SU-DHL-6 (cell line): ENCODE results near the gene SCNM1.

ENCODE experiments used
- H2AFZ ChIP-seq: fragments of 200-600 bp; sonication (generic); 2 replicates; pipeline ENCODE4 v1.6.1; 2014; ENCODE audit warnings: low read depth, mild to moderate bottlenecking, moderate library complexity, mixed read lengths, antibody characterized with exemption, low read length; ENCODE audit not compliant: severe bottlenecking
- H3F3A ChIP-seq: fragments of 200-600 bp; shearing (Covaris generic); 2 replicates; pipeline ENCODE4 v1.6.0; 2016; ENCODE audit warnings: antibody characterized with exemption, mild to moderate bottlenecking; ENCODE audit not compliant: insufficient read depth
- H3K27ac ChIP-seq: fragments of 200-600 bp; sonication (generic); 2 replicates; pipeline ENCODE4 v1.5.1; 2016; ENCODE audit warnings: low read depth, mild to moderate bottlenecking, low read length, moderate library complexity, mixed read lengths
- H3K27me3 ChIP-seq: fragments of 200-600 bp; sonication (generic), shearing (Covaris generic); 2 replicates; pipeline ENCODE4 v1.6.0; 2014; ENCODE audit warnings: mild to moderate bottlenecking, low read length
- H3K36me3 ChIP-seq: fragments of 200-600 bp; sonication (generic); 2 replicates; pipeline ENCODE4 v1.6.1; 2014; ENCODE audit warnings: mild to moderate bottlenecking, low read length, mixed read lengths
- H3K4me2 ChIP-seq: fragments of 300-600, 200-600 bp; shearing (Covaris generic), sonication (generic); 2 replicates; pipeline ENCODE4 v1.6.0; 2014; ENCODE audit warnings: low read length, low read depth, mild to moderate bottlenecking; ENCODE audit not compliant: poor library complexity, severe bottlenecking
- H3K4me3 ChIP-seq: fragments of 200-600 bp; sonication (generic); 2 replicates; pipeline ENCODE4 v1.5.1; 2014; ENCODE audit warnings: antibody characterized with exemption, low read length, mild to moderate bottlenecking, mixed read lengths; ENCODE audit not compliant: insufficient read depth, poor library complexity, severe bottlenecking
- H3K79me2 ChIP-seq: fragments of 200-600 bp; sonication (generic); 2 replicates; pipeline ENCODE4 v1.6.1; 2014; ENCODE audit warnings: mild to moderate bottlenecking, low read length, moderate library complexity; ENCODE audit not compliant: insufficient read depth
- H3K9ac ChIP-seq: fragments of 200-600 bp; sonication (generic); 2 replicates; pipeline ENCODE4 v1.7.0; 2014; ENCODE audit warnings: mild to moderate bottlenecking, low read length
- H3K9me2 ChIP-seq: fragments of 200-600 bp; sonication (generic); replicated peaks from 2 replicates; pipeline ENCODE4 v1.6.1; 2014; ENCODE audit warnings: low read length; ENCODE audit not compliant: insufficient read depth
- H3K9me3 ChIP-seq: fragments of 200-600 bp; sonication (generic); 2 replicates; pipeline ENCODE4 v1.6.1; 2014; ENCODE audit warnings: low read length, mixed read lengths; ENCODE audit not compliant: insufficient read depth
- H4K20me1 ChIP-seq: fragments of 200-600 bp; sonication (generic); 2 replicates; pipeline ENCODE4 v1.6.1; 2014; ENCODE audit warnings: low read depth, mild to moderate bottlenecking, antibody characterized with exemption, low read length, moderate library complexity, mixed read lengths
- CTCF ChIP-seq: fragments of 200-600 bp; sonication (generic); IDR thresholded peaks from one replicate; pipeline ENCODE4 v1.5.1; 2017; ENCODE audit warnings: antibody characterized with exemption, mild to moderate bottlenecking, low read length, moderate library complexity; ENCODE audit not compliant: insufficient read depth, poor library complexity, severe bottlenecking
- EZH2phosphoT487 ChIP-seq: fragments of 200-600 bp; sonication (generic), shearing (Covaris generic); conservative IDR thresholded peaks from 2 replicates; pipeline ENCODE4 v1.6.1; 2018; ENCODE audit warnings: mild to moderate bottlenecking, antibody characterized with exemption, low read length, moderate library complexity, mixed read lengths

SCNM1 gene

GRCh38 chr1:151158326-151158725 is 7.6 kb upstream of the SCNM1 start:
- H3K9me3 ChIP-seq: no peaks in the 10 kb centered on the region
- H3K79me2 ChIP-seq: no peaks in the 10 kb centered on the region
- H3F3A ChIP-seq: 0 out of 2 replicates have a peak, but pooled peaks cover 5% of the 10 kb centered on the region
- no peak overlapping the region for H3K4me3 ChIP-seq
- TF ChIP-seq CTCF (no peak), EZH2phosphoT487 (no peak)
- H3K4me2 ChIP-seq: no peak overlapping the region
- no peak overlapping the region for H3K27ac ChIP-seq
- H3K36me3 ChIP-seq: no peaks in the 10 kb centered on the region
- no peak overlapping the region for H3K9ac ChIP-seq
- no peaks in the 10 kb centered on the region for H3K9me2 ChIP-seq
- H4K20me1 ChIP-seq: no peaks in the 10 kb centered on the region
- H3K27me3 ChIP-seq: no peaks in the 10 kb centered on the region
- no peak overlapping the region for H2AFZ ChIP-seq

DNA sequence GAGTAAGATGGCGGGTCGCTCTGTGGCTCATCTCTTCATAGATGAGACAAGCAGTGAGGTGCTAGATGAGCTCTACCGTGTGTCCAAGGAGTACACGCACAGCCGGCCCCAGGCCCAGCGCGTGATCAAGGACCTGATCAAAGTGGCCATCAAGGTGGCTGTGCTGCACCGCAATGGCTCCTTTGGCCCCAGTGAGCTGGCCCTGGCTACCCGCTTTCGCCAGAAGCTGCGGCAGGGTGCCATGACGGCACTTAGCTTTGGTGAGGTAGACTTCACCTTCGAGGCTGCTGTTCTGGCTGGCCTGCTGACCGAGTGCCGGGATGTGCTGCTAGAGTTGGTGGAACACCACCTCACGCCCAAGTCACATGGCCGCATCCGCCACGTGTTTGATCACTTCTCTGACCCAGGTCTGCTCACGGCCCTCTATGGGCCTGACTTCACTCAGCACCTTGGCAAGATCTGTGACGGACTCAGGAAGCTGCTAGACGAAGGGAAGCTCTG is 7.1 kb upstream of the SCNM1 start:
- Histone ChIP-seq H4K20me1 (no peaks in the 10 kb centered on the region), H3K27ac (no peak overlapping the region), H3K9me3 (no peaks in the 10 kb centered on the region), H2AFZ (no peak overlapping the region), H3K9me2 (no peaks in the 10 kb centered on the region), H3K27me3 (no peaks in the 10 kb centered on the region), H3K4me2 (no peak overlapping the region), H3K4me3 (no peak overlapping the region), H3K36me3 (no peaks in the 10 kb centered on the region), H3K79me2 (no peaks in the 10 kb centered on the region), H3K9ac (no peak overlapping the region), H3F3A (0 out of 2 replicates have a peak, but pooled peaks cover 5% of the 10 kb centered on the region)
- TF ChIP-seq CTCF (no peak), EZH2phosphoT487 (no peak)

- no peak overlapping the region for H2AFZ ChIP-seq
- no peak overlapping the region for H3K4me3 ChIP-seq
- H3K27ac ChIP-seq: no peak overlapping the region
- no peaks in the 10 kb centered on the region for H4K20me1 ChIP-seq
- H3K4me2 ChIP-seq: no peak overlapping the region
- no peaks in the 10 kb centered on the region for H3K36me3 ChIP-seq
- H3K9me2 ChIP-seq: no peaks in the 10 kb centered on the region
- no peaks in the 10 kb centered on the region for H3K79me2 ChIP-seq
- no peaks in the 10 kb centered on the region for H3K27me3 ChIP-seq
- TF ChIP-seq EZH2phosphoT487 (no peak), CTCF (no peak)
- no peaks in the 10 kb centered on the region for H3K9me3 ChIP-seq
- 0 out of 2 replicates have a peak, but pooled peaks cover 5% of the 10 kb centered on the region for H3F3A ChIP-seq
- no peak overlapping the region for H3K9ac ChIP-seq
These were observed 6.6 kb upstream of the SCNM1 start for GRCh38 chr1:151159373-151159772.
